GM12874 (cell line): ENCODE results near the gene CA4.
A peak's percentile ranks its signal among the peaks of the same experiment; 100 is the strongest.

ENCODE experiments used
- TF ChIP-seq, protein P1 (sequence below): IDR thresholded peaks from 2 replicates; pipeline ENCODE4 v1.5.1; 2011; ENCODE audit warnings: low read depth, mild to moderate bottlenecking, control low read depth, low read length, moderate library complexity; ENCODE audit not compliant: insufficient read depth

Gene CA4

DNA sequence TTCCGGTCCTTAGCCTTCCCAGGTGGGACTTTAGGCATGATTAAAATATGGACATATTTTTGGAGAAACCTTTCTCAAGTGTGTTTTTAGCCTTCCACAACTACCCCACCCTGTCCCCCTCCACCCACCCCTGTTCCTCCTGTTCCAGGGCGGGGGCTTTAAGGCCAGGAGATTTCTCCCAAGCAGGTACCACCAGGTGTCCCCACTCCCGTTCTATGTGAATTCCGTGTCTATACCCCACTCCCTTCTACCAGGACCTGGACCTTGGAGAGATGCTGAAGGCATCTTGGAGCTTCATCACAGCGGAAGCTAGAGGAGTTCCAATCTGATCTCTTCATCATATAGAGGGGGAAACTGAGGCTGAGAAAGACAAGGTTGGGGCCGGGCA, 9.7 kb downstream of the CA4 start:
- TF ChIP-seq, protein P1, sequence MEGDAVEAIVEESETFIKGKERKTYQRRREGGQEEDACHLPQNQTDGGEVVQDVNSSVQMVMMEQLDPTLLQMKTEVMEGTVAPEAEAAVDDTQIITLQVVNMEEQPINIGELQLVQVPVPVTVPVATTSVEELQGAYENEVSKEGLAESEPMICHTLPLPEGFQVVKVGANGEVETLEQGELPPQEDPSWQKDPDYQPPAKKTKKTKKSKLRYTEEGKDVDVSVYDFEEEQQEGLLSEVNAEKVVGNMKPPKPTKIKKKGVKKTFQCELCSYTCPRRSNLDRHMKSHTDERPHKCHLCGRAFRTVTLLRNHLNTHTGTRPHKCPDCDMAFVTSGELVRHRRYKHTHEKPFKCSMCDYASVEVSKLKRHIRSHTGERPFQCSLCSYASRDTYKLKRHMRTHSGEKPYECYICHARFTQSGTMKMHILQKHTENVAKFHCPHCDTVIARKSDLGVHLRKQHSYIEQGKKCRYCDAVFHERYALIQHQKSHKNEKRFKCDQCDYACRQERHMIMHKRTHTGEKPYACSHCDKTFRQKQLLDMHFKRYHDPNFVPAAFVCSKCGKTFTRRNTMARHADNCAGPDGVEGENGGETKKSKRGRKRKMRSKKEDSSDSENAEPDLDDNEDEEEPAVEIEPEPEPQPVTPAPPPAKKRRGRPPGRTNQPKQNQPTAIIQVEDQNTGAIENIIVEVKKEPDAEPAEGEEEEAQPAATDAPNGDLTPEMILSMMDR, result no peak

DNA sequence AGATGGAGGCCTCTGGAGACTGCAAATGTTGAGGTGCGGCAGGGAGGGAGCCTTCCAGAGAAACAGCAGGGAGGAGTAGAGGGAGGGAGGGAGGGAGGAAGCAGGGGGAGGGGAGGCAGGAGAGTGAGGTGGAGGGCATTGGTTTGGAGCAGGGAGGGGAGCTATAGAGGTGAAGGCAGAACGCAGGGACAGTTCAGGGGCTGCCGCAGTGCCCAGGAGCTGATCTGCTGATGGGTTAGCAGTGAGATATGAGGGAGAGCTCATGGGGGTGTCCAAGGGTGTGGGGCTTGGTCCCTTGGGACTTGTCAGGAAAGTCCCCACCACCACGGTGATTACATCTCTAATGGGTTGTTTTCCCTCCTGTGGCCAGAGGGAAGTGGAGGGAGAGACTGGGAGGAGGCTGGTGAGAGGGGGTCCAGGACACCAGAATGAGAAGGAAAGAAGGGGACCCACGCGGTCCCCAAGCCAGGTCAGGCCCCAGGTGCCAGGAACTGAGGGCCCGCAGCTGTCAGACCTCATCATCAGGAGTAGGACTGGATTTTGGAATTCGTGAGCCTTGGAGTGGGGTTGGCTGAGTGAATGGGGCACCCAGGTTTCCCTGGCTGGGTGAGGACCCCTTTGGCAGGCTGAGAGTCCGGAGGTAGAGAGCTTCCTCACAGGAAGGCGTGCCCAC, 11.2 kb downstream of the CA4 start:
- TF ChIP-seq, protein P1, result no peak

DNA sequence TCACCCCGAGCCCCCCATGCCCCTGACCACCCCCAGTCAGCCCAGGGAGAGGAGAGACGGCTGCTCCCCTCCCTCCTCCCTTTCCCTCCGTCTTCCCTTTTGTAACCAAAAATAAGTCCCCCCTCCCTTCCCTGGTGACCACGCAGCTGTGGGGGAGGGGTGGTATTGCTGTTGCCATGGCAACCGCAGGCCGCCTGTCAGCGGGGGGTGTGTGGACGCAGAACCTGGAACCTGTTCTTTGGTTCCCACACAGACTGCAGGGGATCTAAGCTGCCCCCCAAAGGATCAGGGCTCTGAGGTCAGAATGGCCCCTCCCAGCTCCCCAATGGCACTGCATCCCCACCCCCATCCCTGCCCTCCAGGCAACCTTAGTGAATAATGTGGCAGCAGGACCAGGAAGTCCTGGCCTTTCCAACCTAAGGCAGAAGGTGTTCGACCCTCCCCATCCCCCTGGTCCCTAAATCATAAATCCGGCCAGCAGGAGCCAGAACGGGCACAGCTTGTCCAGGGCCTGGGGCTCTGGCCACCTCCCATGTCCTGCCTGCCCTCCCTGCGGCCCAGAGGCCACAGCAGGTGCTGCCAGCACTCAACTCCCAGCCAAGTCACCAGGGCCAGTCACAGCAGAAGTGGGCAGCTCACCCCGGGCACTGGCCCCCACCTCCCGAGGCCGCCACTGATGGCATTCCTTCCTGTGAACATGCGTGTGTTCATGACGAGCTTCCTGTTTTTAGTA, 12.0 kb downstream of the CA4 start:
- TF ChIP-seq, protein P1, result no peak

DNA sequence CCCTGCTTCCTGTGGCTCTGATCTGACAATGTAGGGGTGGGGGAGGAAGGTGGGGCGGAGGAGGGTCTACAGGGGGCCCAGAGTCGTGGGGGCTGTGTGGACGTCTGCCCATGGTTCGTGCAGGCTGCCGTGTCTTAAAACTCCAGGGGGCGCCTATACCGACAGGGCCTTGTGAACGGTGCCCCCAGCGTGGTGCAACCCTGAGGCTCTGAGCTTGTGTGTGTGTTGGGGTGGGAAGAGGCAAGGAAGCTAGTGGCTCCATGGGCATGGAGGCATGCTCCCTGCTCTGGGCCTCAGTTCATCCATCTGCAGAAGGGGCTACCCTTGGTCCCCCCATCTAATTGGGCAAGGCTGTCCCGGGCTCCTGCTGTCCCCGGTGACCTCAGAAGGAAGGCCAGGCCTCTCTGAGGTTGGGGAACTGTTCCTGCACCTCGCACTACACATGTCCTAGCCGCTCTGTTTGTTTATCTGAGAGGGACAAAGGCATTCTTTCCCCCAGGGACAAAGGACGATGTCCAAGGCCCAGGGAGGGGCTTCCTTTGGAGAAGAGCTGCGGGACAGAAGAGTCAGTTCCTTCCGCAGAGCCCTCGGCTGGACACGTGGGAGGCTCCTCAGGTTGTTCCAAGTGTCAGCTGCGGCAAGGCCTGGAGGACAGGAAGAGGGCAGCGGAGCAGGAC, 13.5 kb downstream of the CA4 start:
- TF ChIP-seq, protein P1, result no peak

DNA sequence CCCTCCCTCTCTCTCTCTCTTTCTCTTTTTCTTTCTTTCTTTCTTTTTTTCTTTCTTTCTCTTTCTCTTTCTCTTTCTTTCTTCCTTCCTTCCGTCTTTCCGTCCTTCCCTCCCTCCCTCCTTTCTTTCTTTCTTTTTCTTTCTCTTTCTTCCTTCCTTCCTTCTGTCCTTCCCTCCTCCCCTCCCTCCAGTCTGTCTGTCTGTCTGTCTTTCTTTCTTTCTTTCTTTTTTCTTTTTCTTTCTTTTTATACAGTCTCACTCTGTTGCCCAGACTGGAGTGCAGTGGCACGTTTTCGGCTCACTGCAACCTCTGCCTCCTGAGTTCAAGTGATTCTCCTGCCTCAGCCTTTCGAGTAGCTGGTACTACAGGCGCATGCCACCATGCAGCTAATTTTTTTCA, 14.4 kb downstream of the CA4 start:
- TF ChIP-seq, protein P1, result no peak

DNA sequence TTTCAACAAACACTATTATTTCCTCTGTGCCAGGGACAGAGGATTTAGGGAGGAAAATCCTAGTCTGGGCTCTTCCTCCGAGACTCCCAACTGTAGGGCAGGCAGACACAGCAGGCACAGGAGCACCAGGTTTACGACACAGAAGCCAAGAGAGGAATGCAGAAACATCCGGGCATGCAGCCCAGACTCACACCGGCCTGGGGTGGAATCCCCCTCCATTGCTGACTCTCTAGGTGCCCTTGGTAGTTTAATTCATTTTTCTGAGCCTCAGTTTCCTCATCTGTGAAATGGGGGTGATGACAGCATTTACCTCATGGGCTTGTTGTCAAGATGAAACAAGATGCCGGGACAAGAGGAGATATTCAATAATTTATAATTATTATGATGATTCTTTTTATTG, 14.9 kb downstream of the CA4 start:
- TF ChIP-seq, protein P1, result no peak

DNA sequence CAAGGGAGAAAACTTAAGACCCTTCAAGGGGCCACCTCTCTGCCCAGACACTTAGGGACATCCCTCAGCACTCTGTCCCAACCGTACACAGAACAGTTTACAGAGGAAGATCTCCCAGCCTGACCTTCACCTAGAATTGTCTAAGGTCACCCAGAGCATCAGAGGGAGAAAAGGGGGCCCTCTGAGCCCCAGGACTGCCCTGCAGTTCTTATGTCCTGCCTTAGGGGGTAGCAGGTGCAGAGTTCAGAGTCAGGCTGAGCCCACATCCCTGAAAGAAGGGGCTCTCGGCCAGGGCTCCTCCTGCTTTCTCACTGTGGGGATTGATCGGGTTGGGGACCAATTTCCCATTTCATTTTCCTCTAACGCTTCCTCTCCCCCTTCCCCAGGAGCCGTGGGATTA, 15.4 kb downstream of the CA4 start:
- TF ChIP-seq, protein P1, result 0 out of 2 replicates have a peak, but pooled peaks have one; percentile 5
